SK-N-SH (cell line): Measurements from ENCODE around the gene PRKD3. TPM values are rescaled to one million over a fixed set of nuclear protein-coding genes. Genes with fewer than 3 reads are reported as not detected.

Experiments
- CTCF ChIA-PET: fragments of 300-600, 350-600 bp; formaldehyde crosslinking; extraction: SDS; loops from one replicate; lab custom pipeline; 2021; lab: Yijun Ruan, JAX
- POLR2A ChIA-PET: fragments of 350-600 bp; sonication (Branson Sonifier 250); formaldehyde crosslinking; extraction: SDS; loops from one replicate; lab custom pipeline; 2020; ENCODE audit warnings: antibody characterized with exemption, inconsistent platforms; lab: Yijun Ruan, JAX
- DNase-seq: peaks from one replicate; pipeline ENCODE4 v3.0.0; 2012
- H2AFZ ChIP-seq: fragments of 200-600 bp; sonication (generic); 2 replicates; pipeline ENCODE4 v1.8.1; 2016; ENCODE audit warnings: antibody characterized with exemption, mild to moderate bottlenecking, low read depth
- H3F3A ChIP-seq: fragments of 200-600 bp; sonication (generic); replicated peaks from 2 replicates; pipeline ENCODE3; 2016; ENCODE audit warnings: antibody characterized with exemption, mild to moderate bottlenecking; ENCODE audit not compliant: insufficient read depth
- H3K27ac ChIP-seq, 2 experiments: fragments of 200-500 bp in 1 of 2; fragments of 200-600 bp in 1 of 2; sonication (Bioruptor generic) in 1 of 2; sonication (generic), shearing (Covaris generic) in 1 of 2; 2 replicates each; pipeline versions ENCODE4 v1.5.1 to v1.6.1; 2014 to 2016; ENCODE audit warnings: low read depth in 2 of 2, inconsistent platforms in 1 of 2, low read length in 1 of 2, mild to moderate bottlenecking in 1 of 2, mixed read lengths in 1 of 2
- H3K27me3 ChIP-seq: fragments of 200-600 bp; sonication (generic), shearing (Covaris generic); 2 replicates; pipeline ENCODE4 v1.6.1; 2016; ENCODE audit warnings: mixed run types; ENCODE audit not compliant: insufficient read depth
- H3K36me3 ChIP-seq, 2 experiments: fragments of 200-500 bp in 1 of 2; fragments of 200-600 bp in 1 of 2; sonication (Bioruptor generic) in 1 of 2; sonication (generic) in 1 of 2; replicated peaks in 1 of 2; 2 replicates each; pipeline versions ENCODE3 to v1.5.1; 2014 to 2016; ENCODE audit warnings: low read length in 1 of 2, mild to moderate bottlenecking in 1 of 2; ENCODE audit not compliant: insufficient read depth in 2 of 2, control insufficient read depth in 1 of 2
- H3K4me1 ChIP-seq, 2 experiments: fragments of 200-500 bp in 1 of 2; fragments of 200-600 bp in 1 of 2; sonication (Bioruptor generic) in 1 of 2; sonication (generic), shearing (Covaris generic) in 1 of 2; 2 replicates each; pipeline versions ENCODE4 v1.5.1 to v1.6.1; 2014 to 2016; ENCODE audit warnings: low read depth in 1 of 2, low read length in 1 of 2, mixed run types in 1 of 2; ENCODE audit not compliant: insufficient read depth in 2 of 2, control insufficient read depth in 1 of 2
- H3K4me2 ChIP-seq: fragments of 200-600 bp; sonication (generic), shearing (Covaris generic); 2 replicates; pipeline ENCODE4 v1.6.1; 2017; ENCODE audit warnings: mixed run types
- H3K4me3 ChIP-seq, 2 experiments: fragments of 200-500 bp in 1 of 2; fragments of 200-600 bp in 1 of 2; sonication (Bioruptor generic) in 1 of 2; sonication (generic), shearing (Covaris generic) in 1 of 2; 2 replicates each; pipeline versions ENCODE4 v1.5.1 to v1.8.1; 2014 to 2016; ENCODE audit warnings: low read depth in 2 of 2, inconsistent platforms in 1 of 2, low read length in 1 of 2, mild to moderate bottlenecking in 1 of 2, mixed read lengths in 1 of 2, moderate library complexity in 1 of 2
- H3K79me2 ChIP-seq: fragments of 200-600 bp; sonication (generic); 2 replicates; pipeline ENCODE4 v1.8.1; 2017; ENCODE audit warnings: mild to moderate bottlenecking; ENCODE audit not compliant: insufficient read depth
- H3K9ac ChIP-seq: fragments of 200-600 bp; sonication (generic); 2 replicates; pipeline ENCODE4 v1.6.1; 2017; ENCODE audit warnings: mixed run types
- H3K9me2 ChIP-seq: fragments of 200-600 bp; sonication (generic); 2 replicates; pipeline ENCODE4 v1.6.1; 2017; ENCODE audit warnings: mixed run types
- H3K9me3 ChIP-seq: fragments of 200-600 bp; sonication (generic); 2 replicates; pipeline ENCODE4 v1.6.1; 2017; ENCODE audit warnings: mixed run types, mild to moderate bottlenecking, moderate library complexity
- H4K20me1 ChIP-seq: fragments of 200-600 bp; sonication (generic); 2 replicates; pipeline ENCODE4 v1.6.1; 2017; ENCODE audit warnings: mild to moderate bottlenecking, mixed run types; ENCODE audit not compliant: insufficient read depth
- CHD2 ChIP-seq: fragments of 150-350 bp; IDR thresholded peaks from 2 replicates; pipeline ENCODE4 v1.6.1; 2018; ENCODE audit warnings: low read length; ENCODE audit not compliant: partially characterized antibody
- ELF1 ChIP-seq: IDR thresholded peaks from 2 replicates; pipeline ENCODE4 v1.4.0; 2012
- EP300 ChIP-seq, 2 experiments: IDR thresholded peaks; 2 replicates each; pipeline versions ENCODE4 v1.4.0 to v1.6.1; 2012; ENCODE audit warnings: borderline replicate concordance in 1 of 2, low read depth in 1 of 2, low read length in 1 of 2
- FOSL2 ChIP-seq: IDR thresholded peaks from 2 replicates; pipeline ENCODE4 v1.4.0; 2012; ENCODE audit warnings: low read depth, mild to moderate bottlenecking, moderate library complexity, borderline replicate concordance
- FOXJ3 ChIP-seq: sonication (generic); formaldehyde crosslinking; IDR thresholded peaks from 2 replicates; pipeline ENCODE4 v1.5.1; 2020; ENCODE audit warnings: mild to moderate bottlenecking, missing genetic modification reagents
- FOXM1 ChIP-seq: IDR thresholded peaks from 2 replicates; pipeline ENCODE4 v1.4.0; 2012; ENCODE audit warnings: low read depth, mild to moderate bottlenecking
- GABPA ChIP-seq: IDR thresholded peaks from 2 replicates; pipeline ENCODE4 v1.4.0; 2012; ENCODE audit warnings: low read depth, mild to moderate bottlenecking
- JUND ChIP-seq: IDR thresholded peaks from 2 replicates; pipeline ENCODE4 v1.4.0; 2012
- MEF2A ChIP-seq: IDR thresholded peaks from 2 replicates; pipeline ENCODE4 v1.4.0; 2012; ENCODE audit warnings: low read depth, borderline replicate concordance
- NFIC ChIP-seq: IDR thresholded peaks from 2 replicates; pipeline ENCODE4 v1.4.0; 2012; ENCODE audit warnings: borderline replicate concordance
- POLR2AphosphoS5 ChIP-seq: IDR thresholded peaks from 2 replicates; pipeline ENCODE4 v1.6.1; 2012; ENCODE audit warnings: low read depth, low read length
- RCOR1 ChIP-seq: fragments of 150-350 bp; IDR thresholded peaks from 2 replicates; pipeline ENCODE4 v1.6.1; 2017; ENCODE audit warnings: antibody characterized with exemption, low read length
- RXRA ChIP-seq: IDR thresholded peaks from 2 replicates; pipeline ENCODE4 v1.4.0; 2012; ENCODE audit warnings: low read depth, mild to moderate bottlenecking, borderline replicate concordance
- TAF1 ChIP-seq: IDR thresholded peaks from 2 replicates; pipeline ENCODE4 v1.6.1; 2012; ENCODE audit warnings: low read depth, mild to moderate bottlenecking, low read length, moderate library complexity, borderline replicate concordance
- YY1 ChIP-seq: IDR thresholded peaks from 2 replicates; pipeline ENCODE4 v1.4.0; 2012; ENCODE audit warnings: low read depth, mild to moderate bottlenecking
- WGBS: methylation state at CpG from one replicate; pipeline ENCODE4 v1.1.6; 2017; ENCODE audit warnings: low lambda C conversion rate; 5-methylcytosine and 5-hydroxymethylcytosine counted together
- polyA plus RNA-seq, 3 experiments: library from polyadenylated mRNA; depleted of rRNA; stranded (reverse); fragments of >200 nt; gene quantifications; 2 replicates each; pipeline ENCODE4 v1.2.3, GENCODE V29; 2012
- TF ChIP-seq, protein P1 (sequence below): IDR thresholded peaks from 2 replicates; pipeline ENCODE4 v1.4.0; 2012; ENCODE audit warnings: low read depth, borderline replicate concordance
- TF ChIP-seq, protein P2 (sequence below): IDR thresholded peaks from 2 replicates; pipeline ENCODE4 v1.4.0; 2012; ENCODE audit warnings: low read depth
- TF ChIP-seq, protein P3 (sequence below): fragments of 150-350 bp; IDR thresholded peaks from 2 replicates; pipeline ENCODE4 v1.6.1; 2016; ENCODE audit warnings: mild to moderate bottlenecking, low read depth, low read length
- TF ChIP-seq, protein P4 (sequence below): IDR thresholded peaks from 2 replicates; pipeline ENCODE4; 2012
- TF ChIP-seq, protein P5 (sequence below): fragments of 200-600 bp; sonication (generic); IDR thresholded peaks from 2 replicates; pipeline ENCODE4 v1.6.1; 2017; ENCODE audit warnings: antibody characterized with exemption, mild to moderate bottlenecking, moderate library complexity

The PRKD3 gene
- polyA plus RNA-seq, 1 of the 3 experiments (the other 2 are of a cell fraction) = 15.9 TPM

DNA sequence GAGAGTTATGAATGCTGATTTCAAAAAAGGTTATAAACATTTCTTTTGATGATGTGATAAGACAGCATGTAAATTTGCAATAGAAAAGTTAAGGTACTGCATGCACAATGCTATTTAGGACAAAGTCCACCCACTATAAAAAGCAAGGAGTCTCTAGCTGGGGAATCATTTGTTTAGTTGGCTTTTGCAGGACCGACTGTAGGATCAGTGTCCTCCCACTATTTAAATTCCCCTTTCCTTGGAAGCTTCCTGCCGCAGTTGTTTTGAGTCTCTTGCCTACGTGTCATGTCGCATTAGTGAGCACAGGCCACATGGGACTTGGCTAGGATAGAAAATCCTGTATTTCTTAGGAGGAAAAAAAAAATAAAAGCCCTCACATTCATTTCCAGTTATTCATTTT is 32.9 kb upstream of the PRKD3 start:
- Histone ChIP-seq H3K27me3 (no peaks in the 10 kb centered on the region), H3K9ac (no peak overlapping the region), H3K27ac (peak overlapping the region in 1 of 2 experiments; percentile 73; a peak in 2 of 4 replicates), H3K9me3 (no peaks in the 10 kb centered on the region), H3K9me2 (no peaks in the 10 kb centered on the region)
- POLR2A ChIA-PET = no interaction called here
- TF ChIP-seq YY1 (no peak), FOXJ3 (no peak), RCOR1 (no peak), CHD2 (no peak), FOXM1 (no peak), GABPA (no peak), NFIC (no peak), RXRA (no peak), JUND (no peak), FOSL2 (no peak), EP300 (IDR thresholded peaks at IDR 0.05; ENCODE audit: borderline replicate concordance in 1 of 2, low read depth in 1 of 2, low read length in 1 of 2) (no peak), POLR2AphosphoS5 (no peak), TAF1 (no peak), MEF2A (no peak), ELF1 (no peak)
- TF ChIP-seq, protein P1, sequence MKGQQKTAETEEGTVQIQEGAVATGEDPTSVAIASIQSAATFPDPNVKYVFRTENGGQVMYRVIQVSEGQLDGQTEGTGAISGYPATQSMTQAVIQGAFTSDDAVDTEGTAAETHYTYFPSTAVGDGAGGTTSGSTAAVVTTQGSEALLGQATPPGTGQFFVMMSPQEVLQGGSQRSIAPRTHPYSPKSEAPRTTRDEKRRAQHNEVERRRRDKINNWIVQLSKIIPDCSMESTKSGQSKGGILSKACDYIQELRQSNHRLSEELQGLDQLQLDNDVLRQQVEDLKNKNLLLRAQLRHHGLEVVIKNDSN = no peak
- TF ChIP-seq, protein P2, sequence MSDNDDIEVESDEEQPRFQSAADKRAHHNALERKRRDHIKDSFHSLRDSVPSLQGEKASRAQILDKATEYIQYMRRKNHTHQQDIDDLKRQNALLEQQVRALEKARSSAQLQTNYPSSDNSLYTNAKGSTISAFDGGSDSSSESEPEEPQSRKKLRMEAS = no peak
- TF ChIP-seq, protein P3, sequence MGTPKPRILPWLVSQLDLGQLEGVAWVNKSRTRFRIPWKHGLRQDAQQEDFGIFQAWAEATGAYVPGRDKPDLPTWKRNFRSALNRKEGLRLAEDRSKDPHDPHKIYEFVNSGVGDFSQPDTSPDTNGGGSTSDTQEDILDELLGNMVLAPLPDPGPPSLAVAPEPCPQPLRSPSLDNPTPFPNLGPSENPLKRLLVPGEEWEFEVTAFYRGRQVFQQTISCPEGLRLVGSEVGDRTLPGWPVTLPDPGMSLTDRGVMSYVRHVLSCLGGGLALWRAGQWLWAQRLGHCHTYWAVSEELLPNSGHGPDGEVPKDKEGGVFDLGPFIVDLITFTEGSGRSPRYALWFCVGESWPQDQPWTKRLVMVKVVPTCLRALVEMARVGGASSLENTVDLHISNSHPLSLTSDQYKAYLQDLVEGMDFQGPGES = no peak
- TF ChIP-seq, protein P4, sequence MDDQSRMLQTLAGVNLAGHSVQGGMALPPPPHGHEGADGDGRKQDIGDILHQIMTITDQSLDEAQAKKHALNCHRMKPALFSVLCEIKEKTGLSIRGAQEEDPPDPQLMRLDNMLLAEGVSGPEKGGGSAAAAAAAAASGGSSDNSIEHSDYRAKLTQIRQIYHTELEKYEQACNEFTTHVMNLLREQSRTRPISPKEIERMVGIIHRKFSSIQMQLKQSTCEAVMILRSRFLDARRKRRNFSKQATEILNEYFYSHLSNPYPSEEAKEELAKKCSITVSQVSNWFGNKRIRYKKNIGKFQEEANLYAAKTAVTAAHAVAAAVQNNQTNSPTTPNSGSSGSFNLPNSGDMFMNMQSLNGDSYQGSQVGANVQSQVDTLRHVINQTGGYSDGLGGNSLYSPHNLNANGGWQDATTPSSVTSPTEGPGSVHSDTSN = no peak
- TF ChIP-seq, protein P5, sequence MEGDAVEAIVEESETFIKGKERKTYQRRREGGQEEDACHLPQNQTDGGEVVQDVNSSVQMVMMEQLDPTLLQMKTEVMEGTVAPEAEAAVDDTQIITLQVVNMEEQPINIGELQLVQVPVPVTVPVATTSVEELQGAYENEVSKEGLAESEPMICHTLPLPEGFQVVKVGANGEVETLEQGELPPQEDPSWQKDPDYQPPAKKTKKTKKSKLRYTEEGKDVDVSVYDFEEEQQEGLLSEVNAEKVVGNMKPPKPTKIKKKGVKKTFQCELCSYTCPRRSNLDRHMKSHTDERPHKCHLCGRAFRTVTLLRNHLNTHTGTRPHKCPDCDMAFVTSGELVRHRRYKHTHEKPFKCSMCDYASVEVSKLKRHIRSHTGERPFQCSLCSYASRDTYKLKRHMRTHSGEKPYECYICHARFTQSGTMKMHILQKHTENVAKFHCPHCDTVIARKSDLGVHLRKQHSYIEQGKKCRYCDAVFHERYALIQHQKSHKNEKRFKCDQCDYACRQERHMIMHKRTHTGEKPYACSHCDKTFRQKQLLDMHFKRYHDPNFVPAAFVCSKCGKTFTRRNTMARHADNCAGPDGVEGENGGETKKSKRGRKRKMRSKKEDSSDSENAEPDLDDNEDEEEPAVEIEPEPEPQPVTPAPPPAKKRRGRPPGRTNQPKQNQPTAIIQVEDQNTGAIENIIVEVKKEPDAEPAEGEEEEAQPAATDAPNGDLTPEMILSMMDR = no peak
- TF ChIP-seq, all 33 proteins: peak for 0
- DNase-seq = no peak
- Histone ChIP-seq H3K4me2 (no peak overlapping the region), H3K4me1 (peaks cover 0 to 26% of the 10 kb centered on the region in 2 experiments; a peak in 2 of 4 replicates), H3F3A (no peaks in the 10 kb centered on the region), H3K79me2 (no peaks in the 10 kb centered on the region), H3K36me3 (no peaks in the 10 kb centered on the region), H4K20me1 (no peaks in the 10 kb centered on the region), H3K4me3 (no peak overlapping the region), H2AFZ (no peak overlapping the region)
- 61% methylated on average over 4 of the region's 4 CpGs for WGBS
- CTCF ChIA-PET = interaction anchor here (1.0 to 2.6 kb wide), 6 partner anchors 10 to 520 kb away, joined by 3 to 8 read pairs (median 4); no protein-coding TSS in a partner anchor
